ENCODE data around the gene GPR78. TPM values are rescaled to one million over a fixed set of nuclear protein-coding genes. Genes with fewer than 3 reads are reported as not detected.

GPR78 gene
- total RNA-seq, 1 donor from 2014 or later: under 0.01 TPM

GRCh38 chr4:8583655-8584025 is 3.4 kb downstream of the GPR78 start:
- FAIRE-seq (no peak), DNase-seq (ENCODE audit: low spot score in 2 of 2) (no peak)

DNA sequence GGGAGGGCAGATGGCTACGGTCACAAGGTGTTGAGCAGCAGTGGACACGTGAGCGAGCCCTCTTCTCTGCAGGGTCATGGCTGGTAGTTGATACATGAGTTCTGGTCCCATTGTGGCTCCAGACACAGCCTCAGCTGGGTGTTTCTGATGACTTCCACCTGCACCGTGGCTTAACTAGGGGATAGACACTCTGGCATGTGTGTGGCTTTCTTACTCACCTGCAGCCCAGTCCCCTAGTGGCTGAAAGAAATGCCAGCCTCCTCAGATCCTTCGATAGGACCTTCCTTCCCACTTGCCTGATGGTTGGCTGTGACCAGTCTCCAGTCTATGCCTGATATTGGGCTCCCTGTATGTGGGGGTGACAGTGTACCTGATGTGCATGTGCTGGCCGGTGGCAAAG is 5.0 kb downstream of the GPR78 start:
- FAIRE-seq: no peak
- DNase-seq (ENCODE audit: low spot score in 2 of 2): no peak

GRCh38 chr4:8585721-8586212 is 5.6 kb downstream of the GPR78 start:
- FAIRE-seq: no peak
- no peak for DNase-seq (ENCODE audit: low spot score in 2 of 2)

DNA sequence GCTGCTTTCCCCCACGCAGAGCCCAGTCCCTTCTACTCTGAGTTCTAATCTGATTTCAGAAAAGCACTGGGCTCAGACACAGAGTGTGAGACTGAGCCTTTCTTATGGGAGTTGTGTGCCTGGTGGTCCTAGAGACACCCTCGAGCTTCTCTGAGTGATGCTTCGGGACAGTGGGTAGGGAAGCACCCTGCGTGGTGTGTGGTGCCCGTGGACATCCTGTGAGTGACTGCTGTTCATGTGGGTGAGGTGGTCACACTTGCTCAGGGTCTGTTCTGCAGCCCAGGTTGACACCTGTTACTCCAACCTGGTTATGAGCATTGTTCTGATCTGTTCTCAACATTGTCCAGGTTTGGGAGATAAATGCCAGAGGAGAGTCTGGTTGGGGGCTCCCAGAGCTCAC is 6.1 kb downstream of the GPR78 start:
- no peak for FAIRE-seq

DNA sequence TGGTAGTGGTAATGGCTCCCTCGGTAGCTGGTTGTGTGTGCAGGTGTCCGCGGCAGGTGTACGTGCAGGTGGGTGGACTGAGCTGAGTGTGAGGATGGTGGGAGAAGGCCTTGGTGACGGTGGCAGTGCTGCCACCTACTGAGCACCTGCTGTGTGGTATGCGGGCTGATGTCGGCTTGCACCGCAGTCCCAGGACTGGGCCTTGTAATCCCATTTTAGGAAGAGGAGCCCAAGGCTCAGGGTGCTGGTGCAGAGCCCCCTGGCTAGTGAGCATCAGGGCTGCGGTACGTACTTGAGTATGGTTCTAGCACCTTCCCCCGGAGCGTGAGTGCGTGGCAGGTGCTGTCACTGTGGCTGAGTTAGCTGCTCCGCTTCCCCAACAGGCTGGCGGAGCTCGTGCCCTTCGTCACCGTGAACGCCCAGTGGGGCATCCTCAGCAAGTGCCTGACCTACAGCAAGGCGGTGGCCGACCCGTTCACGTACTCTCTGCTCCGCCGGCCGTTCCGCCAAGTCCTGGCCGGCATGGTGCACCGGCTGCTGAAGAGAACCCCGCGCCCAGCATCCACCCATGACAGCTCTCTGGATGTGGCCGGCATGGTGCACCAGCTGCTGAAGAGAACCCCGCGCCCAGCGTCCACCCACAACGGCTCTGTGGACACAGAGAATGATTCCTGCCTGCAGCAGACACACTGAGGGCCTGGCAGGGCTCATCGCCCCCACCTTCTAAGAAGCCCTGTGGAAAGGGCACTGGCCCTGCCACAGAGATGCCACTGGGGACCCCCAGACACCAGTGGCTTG is 6.7 kb downstream of the GPR78 start:
- FAIRE-seq (no peak), DNase-seq (ENCODE audit: low spot score in 2 of 2) (no peak)

More for the DNA sequence above, 6.1 kb downstream of the GPR78 start:
- DNase-seq (ENCODE audit: low spot score in 2 of 2): no peak

GRCh38 chr4:8587469-8588195 is 7.4 kb downstream of the GPR78 start:
- DNase-seq (ENCODE audit: low spot score in 2 of 2) (no peak), FAIRE-seq (no peak)

DNA sequence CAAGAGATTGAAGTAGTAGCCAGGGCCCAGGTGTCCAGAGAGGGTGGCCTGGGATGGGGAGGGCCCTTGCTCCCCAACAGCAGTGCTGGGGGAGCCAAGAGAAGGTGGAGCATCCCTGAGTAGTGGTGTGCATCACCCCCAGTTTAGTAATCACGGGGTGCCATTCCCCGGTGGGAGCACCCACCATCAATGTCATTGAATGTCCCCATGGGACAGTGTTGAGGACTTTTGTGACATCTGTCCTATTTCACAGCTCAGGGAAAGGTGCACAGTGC is 7.9 kb downstream of the GPR78 start:
- no peak for FAIRE-seq

DNA sequence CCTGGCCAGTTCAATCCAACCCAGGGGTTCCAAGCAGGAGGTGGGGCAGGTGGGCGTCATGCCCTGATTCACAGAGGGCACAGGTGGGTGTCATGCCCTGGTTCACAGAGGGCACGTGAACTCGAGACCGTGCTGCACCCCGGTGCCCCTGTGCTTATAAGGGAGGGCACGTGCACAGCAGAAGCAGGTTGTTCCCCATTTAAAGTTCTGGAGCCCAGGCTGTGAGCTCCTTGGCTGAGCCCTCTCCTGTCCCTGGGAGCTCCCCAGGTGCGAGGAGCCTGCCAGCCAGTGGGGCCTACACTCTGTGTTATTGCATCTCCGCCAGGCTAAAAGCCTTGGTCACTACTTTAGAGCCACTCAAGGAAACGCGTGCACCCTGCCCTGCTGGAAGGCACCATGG is 9.1 kb downstream of the GPR78 start:
- DNase-seq (ENCODE audit: low spot score in 2 of 2) (no peak), FAIRE-seq (no peak)

More for the DNA sequence above, 7.9 kb downstream of the GPR78 start:
- DNase-seq (ENCODE audit: low spot score in 2 of 2): no peak

GRCh38 chr4:8589823-8590545 is 9.8 kb downstream of the GPR78 start:
- DNase-seq (ENCODE audit: low spot score in 2 of 2) (no peak), FAIRE-seq (no peak)

DNA sequence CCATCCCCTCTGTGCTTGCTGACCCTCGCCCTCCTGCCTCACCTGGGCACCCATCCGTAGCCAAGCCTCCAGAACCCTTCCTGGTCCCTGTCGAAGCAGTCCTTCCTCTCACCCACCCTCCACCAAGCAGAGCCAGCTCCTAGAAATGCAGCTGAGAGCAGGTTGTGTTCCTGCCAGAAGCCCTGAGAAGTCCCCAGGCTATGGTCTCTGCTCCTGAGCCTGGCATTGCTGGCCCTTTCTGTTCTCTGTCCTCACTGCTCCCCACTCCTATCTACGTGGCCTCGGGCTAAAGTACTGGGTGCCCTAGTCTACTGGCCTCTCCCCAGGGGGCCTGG is 10.3 kb downstream of the GPR78 start:
- FAIRE-seq: no peak
- no peak for DNase-seq (ENCODE audit: low spot score in 2 of 2)

GRCh38 chr4:8591114-8591513 is 10.9 kb downstream of the GPR78 start:
- DNase-seq (ENCODE audit: low spot score in 2 of 2) (no peak), FAIRE-seq (no peak)

DNA sequence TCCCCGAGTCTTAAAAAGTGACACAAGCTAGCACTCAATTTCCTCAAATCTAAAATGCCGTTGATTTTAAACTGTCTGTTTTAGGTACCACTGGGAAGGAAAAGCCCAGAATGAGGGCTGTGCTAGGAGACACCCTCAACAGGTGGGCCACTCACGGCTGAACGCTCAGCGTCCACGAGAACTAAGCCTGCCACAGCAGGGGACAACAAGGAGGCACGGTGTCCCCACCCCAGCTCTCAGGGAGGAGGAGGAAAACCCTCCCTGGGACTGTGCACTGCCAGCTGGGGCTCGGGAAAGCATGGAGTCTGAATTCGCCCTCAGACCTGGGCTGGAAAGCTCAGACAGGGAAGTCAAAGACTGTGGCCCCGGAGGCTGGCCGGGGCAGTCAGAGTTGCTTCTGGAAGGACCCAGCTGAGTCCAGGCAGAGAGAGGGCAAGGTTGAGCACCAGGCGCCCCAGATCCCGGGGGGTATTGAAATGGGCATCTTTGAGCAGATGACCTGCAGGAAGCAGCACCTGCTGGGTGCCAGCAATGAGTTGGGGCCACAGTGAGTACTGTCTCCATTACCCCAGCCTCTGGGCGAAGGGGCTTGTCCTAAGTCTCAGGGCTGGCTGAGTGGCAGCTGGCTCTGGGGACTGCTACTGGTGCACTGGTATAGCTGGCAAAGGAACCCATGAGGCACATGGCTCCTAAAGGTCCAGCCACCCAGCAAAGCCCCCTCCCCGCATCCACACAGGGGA is 11.6 kb downstream of the GPR78 start:
- no peak for DNase-seq (ENCODE audit: low spot score in 2 of 2)
- FAIRE-seq: no peak

DNA sequence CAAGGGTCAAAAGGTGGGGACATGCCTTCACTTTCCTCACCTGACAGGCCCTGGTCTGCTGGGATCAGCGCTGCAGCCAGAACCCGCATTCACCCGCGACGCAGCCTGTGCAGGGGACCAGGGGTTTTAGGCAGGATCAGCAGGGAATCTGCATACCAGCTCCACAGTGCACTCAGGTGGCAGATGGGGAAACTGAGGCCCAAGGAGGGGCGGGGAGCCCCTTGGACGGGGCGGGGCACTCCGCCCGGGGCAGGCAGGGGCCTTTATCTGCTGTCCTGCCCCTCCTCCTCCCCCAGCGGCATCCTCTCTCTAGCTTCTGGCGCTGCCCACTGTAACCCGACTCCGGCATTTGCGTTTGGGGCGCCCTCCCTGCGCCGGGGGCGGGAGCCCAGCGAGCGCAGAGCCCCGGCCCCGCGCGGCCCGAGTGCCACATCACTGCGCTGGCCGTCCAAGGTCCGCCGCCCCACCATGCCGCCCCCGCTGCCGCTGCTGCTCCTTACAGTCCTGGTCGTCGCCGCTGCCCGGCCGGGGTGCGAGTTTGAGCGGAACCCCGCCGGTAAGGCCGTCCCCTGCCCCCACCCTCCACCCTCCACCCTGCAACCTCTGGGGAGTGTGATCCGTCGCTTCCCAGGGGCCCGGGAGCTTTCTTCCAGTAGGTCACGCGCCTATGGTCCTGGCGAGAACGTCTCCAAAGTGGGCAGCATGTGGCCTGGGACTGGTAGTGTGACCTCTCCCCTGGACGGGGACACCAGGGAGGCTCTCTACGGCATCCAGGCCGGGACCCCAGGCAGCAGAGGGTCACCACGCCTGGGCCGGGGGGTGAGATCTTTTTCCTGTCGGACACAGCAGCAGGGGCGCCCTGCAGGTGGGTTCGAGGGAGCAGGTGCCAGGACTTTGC is 12.4 kb downstream of the GPR78 start, which contains the start of gene CPZ:
Gene CPZ, plus strand, starts transcription at position 400 of the 898 bp plus-strand sequence. Its CDS starts 69 bp downstream, at position 469.
- no peak for FAIRE-seq

DNA sequence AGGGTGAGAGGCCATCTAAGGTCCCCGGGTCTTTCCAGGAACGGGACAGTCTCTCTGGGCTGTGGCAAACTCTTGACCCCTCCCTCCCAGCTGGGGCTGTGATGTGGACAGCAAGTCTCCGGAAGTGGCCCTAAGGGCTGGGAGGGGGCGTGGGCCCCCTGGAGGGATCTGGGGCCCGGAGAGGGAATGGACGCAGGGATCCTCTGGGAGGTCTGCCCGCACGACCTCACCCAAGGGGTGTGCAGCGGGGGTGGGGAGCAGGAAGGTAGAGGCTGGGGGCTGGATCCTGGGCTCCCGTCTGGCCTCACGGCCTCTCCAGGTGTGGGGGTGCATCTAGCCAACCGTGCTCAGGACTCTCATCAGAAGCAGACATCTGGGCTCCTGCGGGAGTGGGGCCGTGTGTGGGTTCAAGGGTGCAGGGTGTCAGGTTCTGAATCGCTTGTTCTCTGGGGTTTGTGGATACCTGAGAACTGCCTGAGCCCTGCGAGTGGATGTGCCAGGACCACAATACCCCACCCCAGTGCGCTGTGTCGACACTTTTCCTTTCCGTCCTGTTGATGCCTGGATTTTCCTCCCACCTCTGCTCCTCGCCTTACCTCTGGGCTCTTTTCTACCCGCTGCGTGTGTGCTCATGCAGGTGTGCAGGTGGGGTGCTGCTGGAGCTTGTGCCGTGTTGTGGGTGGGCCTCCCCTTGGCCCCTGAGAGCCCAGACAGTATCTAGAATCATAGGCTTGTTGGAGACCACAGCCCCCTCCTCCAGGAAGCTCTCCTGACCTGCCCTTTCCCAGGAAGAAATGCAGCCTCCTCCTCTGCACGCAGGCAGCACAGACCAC is 13.3 kb downstream of the GPR78 start:
- DNase-seq (ENCODE audit: low spot score in 2 of 2) (no peak), FAIRE-seq (no peak)

More for the DNA sequence above, 12.4 kb downstream of the GPR78 start, which contains the start of gene CPZ:
- no peak for DNase-seq (ENCODE audit: low spot score in 2 of 2)

GRCh38 chr4:8594097-8595038 is 14.2 kb downstream of the GPR78 start:
- DNase-seq (ENCODE audit: low spot score in 2 of 2): peak; percentile 77 to 87
- FAIRE-seq: no peak

- DNase-seq (ENCODE audit: low spot score in 2 of 2): no peak
- no peak for FAIRE-seq
These were observed 15.3 kb downstream of the GPR78 start for GRCh38 chr4:8595237-8596087.

- DNase-seq (ENCODE audit: low spot score in 2 of 2): no peak
- FAIRE-seq: no peak
These were observed 16.7 kb downstream of the GPR78 start for GRCh38 chr4:8596891-8597290.
